K562 (cell line): ENCODE data around the gene NAA50. TPM values are rescaled to one million over a fixed set of nuclear protein-coding genes. Genes with fewer than 3 reads are reported as not detected.

Experiments
- CHCHD3 ChIP-seq: fragments of 250-450 bp; sonication (Bioruptor Pico); IDR thresholded peaks from 2 replicates; pipeline ENCODE4 v2.1.2; 2022; ENCODE audit warnings: mild to moderate bottlenecking
- FOS ChIP-seq: IDR thresholded peaks from 3 replicates; pipeline ENCODE4 v1.6.1; 2011; ENCODE audit not compliant: insufficient read length; ENCODE audit errors: extremely low read depth
- HMG20A ChIP-seq: fragments of 450-650 bp; formaldehyde crosslinking; conservative IDR thresholded peaks from 2 replicates; pipeline ENCODE4 v1.4.0; 2020; ENCODE audit warnings: mild to moderate bottlenecking, mixed read lengths
- REST ChIP-seq, 2 experiments: fragments of 450-650 bp; formaldehyde crosslinking in 1 of 2; IDR thresholded peaks; 2 replicates each; pipeline versions ENCODE4 v1.4.0 to v1.6.1; 2014 to 2020; ENCODE audit warnings: mild to moderate bottlenecking in 2 of 2, borderline replicate concordance in 1 of 2, low read depth in 1 of 2
- SIX5 ChIP-seq, 2 experiments: IDR thresholded peaks; 2 replicates each; pipeline ENCODE4 v1.6.1; 2011; ENCODE audit warnings: low read length in 2 of 2, borderline replicate concordance in 1 of 2, low read depth in 1 of 2, mild to moderate bottlenecking in 1 of 2, moderate library complexity in 1 of 2; ENCODE audit not compliant: insufficient read depth in 1 of 2
- SMARCB1 ChIP-seq: IDR thresholded peaks from 2 replicates; pipeline ENCODE4 v1.6.1; 2011; ENCODE audit warnings: improper control_type of control experiment, low read depth; ENCODE audit not compliant: insufficient read length
- SPI1 ChIP-seq: IDR thresholded peaks from 2 replicates; pipeline ENCODE4 v1.6.1; 2011; ENCODE audit warnings: low read depth, low read length, control low read depth, borderline replicate concordance
- UBTF ChIP-seq, 2 experiments: IDR thresholded peaks; 2 replicates each; pipeline ENCODE4 v1.6.1; 2012; ENCODE audit warnings: improper control_type of control experiment in 2 of 2, low read depth in 2 of 2, low read length in 2 of 2, borderline replicate concordance in 1 of 2
- ZBTB17 ChIP-seq: fragments of 450-650 bp; formaldehyde crosslinking; IDR thresholded peaks from 2 replicates; pipeline ENCODE4 v1.4.0; 2020; ENCODE audit warnings: mild to moderate bottlenecking
- ZKSCAN8 ChIP-seq: fragments of 200-800 bp; sonication (Bioruptor generic); IDR thresholded peaks from 2 replicates; pipeline ENCODE4 v1.6.1; 2016; ENCODE audit warnings: missing genetic modification characterization, missing compliant biosample characterization
- ZNF232 ChIP-seq: sonication (generic); formaldehyde crosslinking; IDR thresholded peaks from 2 replicates; pipeline ENCODE4 v1.8.0; 2022; ENCODE audit warnings: mild to moderate bottlenecking, missing genetic modification reagents
- ZNF24 ChIP-seq: fragments of 450-650 bp; IDR thresholded peaks from 2 replicates; pipeline ENCODE4 v1.6.1; 2016
- ZNF449 ChIP-seq: fragments of 250-450 bp; sonication (Bioruptor Pico); IDR thresholded peaks from 2 replicates; pipeline ENCODE4 v1.8.0; 2022; ENCODE audit warnings: moderate library complexity, mild to moderate bottlenecking, inconsistent platforms
- ZNF655 ChIP-seq: fragments of 250-450 bp; sonication (Bioruptor Pico); IDR thresholded peaks from 2 replicates; pipeline ENCODE4 v1.5.0; 2021
- polyA plus RNA-seq, 8 experiments: library from polyadenylated mRNA; depleted of rRNA in 4 of 8; stranded (reverse) in 5 of 8; unstranded in 3 of 8; fragments of >200 nt; fragmentation: Nextera tagmentation in 2 of 8; fragmentation: Illumina TruSeq in 1 of 8; extraction: Ambion mirVana in 2 of 8; extraction: Trizol in 1 of 8; gene quantifications; 2 replicates each; pipeline versions ENCODE4 v1.2.1 to v1.2.3, GENCODE V29; 2011 to 2014; ENCODE audit warnings: inconsistent platforms in 1 of 8, missing spikeins in 1 of 8
- total RNA-seq, 7 experiments: library from RNA; depleted of rRNA in 6 of 7; stranded (reverse); fragments of >200 nt in 6 of 7; fragmentation: Illumina TruSeq in 2 of 7; extraction: Trizol in 2 of 7; gene quantifications; 2 replicates each; pipeline versions ENCODE4 v1.2.1 to v1.2.3, GENCODE V29; 2011 to 2021; ENCODE audit warnings: low replicate concordance in 1 of 7

Gene NAA50
- total and polyA plus RNA-seq, 9 of the 15 experiments (the other 6 are each of a cell fraction or from before 2014, with no cell fraction given) = 40.0 to 301 (median 112) TPM

- TF ChIP-seq REST (IDR thresholded peaks at IDR 0.05; ENCODE audit: borderline replicate concordance) (no peak), REST (CRISPR knock-in tag; IDR thresholded peaks at IDR 0.05; ENCODE audit: low read depth) (no peak), UBTF (IDR thresholded peaks at IDR 0.05; ENCODE audit: borderline replicate concordance in 1 of 2, low read depth in 2 of 2, low read length in 2 of 2) (no peak), SPI1 (peak; percentile 52), SIX5 (IDR thresholded peaks at IDR 0.05; ENCODE audit: borderline replicate concordance in 1 of 2, insufficient read depth in 1 of 2, low read depth in 1 of 2, low read length in 2 of 2) (no peak), ZNF24 (no peak), HMG20A (no peak), ZNF449 (CRISPR knock-in tag) (no peak), SMARCB1 (no peak), ZKSCAN8 (CRISPR knock-in tag) (no peak), ZNF655 (CRISPR knock-in tag) (no peak), FOS (no peak), ZNF232 (CRISPR knock-in tag) (no peak), CHCHD3 (CRISPR knock-in tag) (no peak), ZBTB17 (CRISPR knock-in tag) (no peak)
These were observed 666 bp upstream of the NAA50 start, which contains the start of gene ATP6V1A (continued) for GRCh38 chr3:113746548-113747282.
